ENCODE results near the gene COL5A1. TPM values are rescaled to one million over a fixed set of nuclear protein-coding genes. Genes with fewer than 3 reads are reported as not detected.

The COL5A1 gene
- total RNA-seq, 2 experiments from 2014 or later, result 0.05 to 0.08 TPM

DNA sequence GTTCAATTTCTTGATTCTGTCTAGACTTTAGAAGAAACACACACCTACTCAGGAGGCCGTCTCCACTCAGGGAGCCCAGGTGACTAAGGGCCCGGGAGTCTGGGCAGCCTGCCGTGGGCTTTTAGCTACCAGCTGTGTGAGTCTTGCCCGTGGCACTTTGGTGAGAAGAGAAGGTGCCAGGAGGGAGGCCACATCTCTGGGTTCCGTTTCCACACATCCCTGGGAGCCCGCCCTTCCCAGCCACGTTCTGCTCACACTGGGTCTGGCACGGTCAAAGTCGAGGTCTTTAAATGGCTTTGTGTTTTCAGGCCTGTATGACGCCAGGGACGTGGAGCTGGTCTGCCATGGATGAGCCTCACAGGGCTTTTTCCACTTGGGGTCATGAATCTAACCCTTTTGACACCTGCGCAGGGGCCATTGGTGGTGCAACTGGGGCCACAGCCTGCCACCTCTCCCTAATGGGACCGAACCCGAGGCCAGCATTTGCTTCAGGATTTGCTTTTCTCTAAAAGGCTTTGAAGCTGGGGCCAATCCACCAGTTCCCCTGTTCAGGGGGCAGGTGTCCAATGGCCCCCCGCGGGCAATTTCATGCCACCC, 221.8 kb downstream of the COL5A1 start:
- ATAC-seq (no peak), DNase-seq (no peak)
- Mint-ChIP-seq H3K36me3 (ENCODE audit: low read depth) (no peaks in the 10 kb centered on the region), H3K4me3 (no peak overlapping the region), H3K9me3 (ENCODE audit: insufficient read depth) (no peaks in the 10 kb centered on the region), H3K27me3 (ENCODE audit: low read depth) (no peaks in the 10 kb centered on the region), H3K27ac (no peak overlapping the region), H3K4me1 (ENCODE audit: low read depth) (no peaks in the 10 kb centered on the region)
- POLR2A ChIA-PET, result no interaction called here
- CTCF ChIA-PET, result no interaction called here

DNA sequence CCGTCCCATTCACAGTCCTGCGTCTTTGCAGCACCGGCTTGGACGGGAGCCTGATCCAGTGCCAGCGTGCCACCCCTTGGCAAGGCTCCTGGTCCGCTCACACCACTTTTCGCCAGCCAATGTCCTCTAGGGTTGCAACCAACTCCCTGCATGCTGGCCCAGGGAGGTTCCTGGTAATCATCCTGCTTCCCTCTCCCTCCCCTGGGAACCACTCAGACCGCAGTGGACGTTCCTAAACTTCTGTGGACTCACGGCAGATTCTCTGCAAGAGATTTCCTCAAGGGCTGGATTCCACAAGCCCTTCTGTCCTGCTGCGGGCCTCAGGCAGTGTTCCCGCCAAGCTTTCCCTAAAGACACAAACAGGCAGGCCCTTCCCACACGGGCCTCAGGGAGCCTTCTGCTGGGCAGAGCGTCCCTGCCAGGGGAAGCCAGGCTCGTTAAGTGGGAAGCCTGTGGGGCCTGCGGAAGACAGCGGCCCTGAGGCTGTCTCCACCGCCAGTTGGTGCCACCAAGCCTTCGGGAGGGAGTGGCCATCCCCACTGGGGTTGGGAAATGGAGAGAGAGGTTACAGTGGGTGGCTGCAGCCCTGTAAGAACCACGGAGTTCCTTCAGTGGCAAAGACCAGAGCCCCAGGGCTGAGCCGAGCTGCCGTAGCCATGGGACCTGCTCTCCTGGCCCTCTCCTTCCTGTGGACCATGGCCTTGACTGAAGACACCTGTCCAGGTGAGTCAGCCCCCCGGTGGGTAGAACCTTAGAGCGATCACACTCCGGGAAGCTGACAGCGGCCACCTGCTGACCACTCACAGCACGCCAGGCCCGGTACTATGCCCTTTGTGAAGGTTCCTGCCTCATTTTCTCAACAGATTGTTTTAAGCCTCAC, 222.6 kb downstream of the COL5A1 start:
- H3K27me3 Mint-ChIP-seq (ENCODE audit: low read depth), result no peaks in the 10 kb centered on the region
- CTCF ChIA-PET, result no interaction called here
- H3K4me3 Mint-ChIP-seq, result no peak overlapping the region
- H3K36me3 Mint-ChIP-seq (ENCODE audit: low read depth), result no peaks in the 10 kb centered on the region
- no peak overlapping the region for H3K27ac Mint-ChIP-seq
- POLR2A ChIA-PET, result no interaction called here
- ATAC-seq, result no peak
- no peaks in the 10 kb centered on the region for H3K4me1 Mint-ChIP-seq (ENCODE audit: low read depth)
- DNase-seq, result no peak
- no peaks in the 10 kb centered on the region for H3K9me3 Mint-ChIP-seq (ENCODE audit: insufficient read depth)

GRCh38 chr9:134864821-134865190, 223.2 kb downstream of the COL5A1 start:
- Mint-ChIP-seq H3K4me1 (ENCODE audit: low read depth) (no peaks in the 10 kb centered on the region), H3K27me3 (ENCODE audit: low read depth) (no peaks in the 10 kb centered on the region), H3K4me3 (no peak overlapping the region), H3K27ac (no peak overlapping the region), H3K36me3 (ENCODE audit: low read depth) (no peaks in the 10 kb centered on the region), H3K9me3 (ENCODE audit: insufficient read depth) (no peaks in the 10 kb centered on the region)
- CTCF ChIA-PET, result no interaction called here
- POLR2A ChIA-PET, result no interaction called here
- DNase-seq (no peak), ATAC-seq (no peak)

GRCh38 chr9:134867917-134868750, 226.5 kb downstream of the COL5A1 start:
- ATAC-seq (no peak), DNase-seq (no peak)
- ChIA-PET CTCF (no interaction called here), POLR2A (no interaction called here)
- H3K4me1 Mint-ChIP-seq (ENCODE audit: low read depth), result no peaks in the 10 kb centered on the region
- H3K27ac Mint-ChIP-seq, result no peak overlapping the region
- no peaks in the 10 kb centered on the region for H3K27me3 Mint-ChIP-seq (ENCODE audit: low read depth)
- no peaks in the 10 kb centered on the region for H3K9me3 Mint-ChIP-seq (ENCODE audit: insufficient read depth)
- H3K36me3 Mint-ChIP-seq (ENCODE audit: low read depth), result no peaks in the 10 kb centered on the region
- no peak overlapping the region for H3K4me3 Mint-ChIP-seq

DNA sequence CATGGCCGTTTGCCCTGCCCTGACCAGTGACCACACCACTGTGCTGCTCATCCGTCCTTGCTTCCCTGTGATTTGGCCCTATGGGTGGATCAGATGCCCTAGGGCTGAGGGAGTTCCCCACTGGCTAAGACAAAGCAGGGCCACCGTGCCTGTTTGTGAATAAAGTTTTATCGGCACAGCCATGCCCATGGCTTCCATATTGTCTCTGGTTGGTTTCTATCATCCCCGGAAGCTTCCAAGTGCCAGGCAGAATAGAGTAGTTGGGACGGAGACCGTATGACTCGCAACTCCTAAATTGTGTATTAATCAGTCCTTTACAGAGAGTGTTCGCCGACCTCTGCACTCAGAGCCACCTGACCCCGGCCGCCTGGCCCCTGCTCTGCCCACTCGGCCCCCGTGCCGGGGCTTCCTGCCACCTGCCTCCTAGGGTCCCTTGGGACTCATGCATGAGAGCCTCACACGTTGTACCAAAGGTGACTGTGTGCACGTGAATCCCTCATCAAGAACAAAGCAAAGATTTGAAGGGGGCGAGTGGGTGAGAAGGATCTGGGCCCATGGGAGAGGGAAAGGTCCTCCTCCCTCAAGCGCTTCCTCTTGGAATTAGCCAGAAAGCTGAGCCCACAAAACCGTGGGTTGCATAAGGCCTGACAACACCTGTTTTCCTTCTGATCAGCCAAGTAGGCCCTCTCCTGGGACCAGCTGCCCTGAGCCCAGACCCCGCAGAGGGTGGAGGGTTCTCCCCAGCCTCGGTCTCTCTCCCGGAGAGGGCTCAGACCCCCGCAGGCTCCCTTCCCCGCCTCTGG, 227.3 kb downstream of the COL5A1 start:
- no peak for DNase-seq
- no peak overlapping the region for H3K4me3 Mint-ChIP-seq
- ChIA-PET POLR2A (no interaction called here), CTCF (no interaction called here)
- H3K4me1 Mint-ChIP-seq (ENCODE audit: low read depth), result no peaks in the 10 kb centered on the region
- no peak overlapping the region for H3K27ac Mint-ChIP-seq
- no peaks in the 10 kb centered on the region for H3K27me3 Mint-ChIP-seq (ENCODE audit: low read depth)
- no peaks in the 10 kb centered on the region for H3K36me3 Mint-ChIP-seq (ENCODE audit: low read depth)
- no peaks in the 10 kb centered on the region for H3K9me3 Mint-ChIP-seq (ENCODE audit: insufficient read depth)
- no peak for ATAC-seq

GRCh38 chr9:134869554-134870300, 228.1 kb downstream of the COL5A1 start:
- H3K4me1 Mint-ChIP-seq (ENCODE audit: low read depth), result no peaks in the 10 kb centered on the region

DNA sequence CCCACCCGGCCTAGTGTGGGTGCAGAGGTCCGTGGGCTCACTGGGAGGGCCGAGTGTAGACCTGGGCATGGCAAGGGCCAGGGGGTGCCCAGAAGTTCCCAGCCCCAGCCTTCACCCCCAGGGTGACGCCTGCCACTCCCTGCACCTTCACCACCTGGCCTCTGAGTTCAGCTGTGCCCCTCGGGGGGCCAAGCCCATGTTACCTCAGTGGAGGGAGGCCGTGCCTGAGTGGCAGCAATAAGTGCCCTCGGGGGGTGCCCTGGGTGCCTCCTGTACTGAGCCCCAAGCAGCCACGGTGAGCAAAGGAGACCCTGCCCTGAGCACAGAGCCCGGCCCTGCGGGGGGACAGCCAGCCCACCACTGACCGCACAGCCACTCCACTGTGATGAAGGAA, 228.7 kb downstream of the COL5A1 start:
- Mint-ChIP-seq H3K9me3 (ENCODE audit: insufficient read depth) (no peaks in the 10 kb centered on the region), H3K4me1 (ENCODE audit: low read depth) (no peaks in the 10 kb centered on the region), H3K27me3 (ENCODE audit: low read depth) (no peaks in the 10 kb centered on the region), H3K27ac (no peak overlapping the region), H3K36me3 (ENCODE audit: low read depth) (no peaks in the 10 kb centered on the region), H3K4me3 (no peak overlapping the region)
- ATAC-seq (no peak), DNase-seq (no peak)
- ChIA-PET POLR2A (no interaction called here), CTCF (no interaction called here)

More at GRCh38 chr9:134869554-134870300, 228.1 kb downstream of the COL5A1 start:
- ATAC-seq (no peak), DNase-seq (no peak)
- Mint-ChIP-seq H3K4me3 (no peak overlapping the region), H3K27me3 (ENCODE audit: low read depth) (no peaks in the 10 kb centered on the region), H3K9me3 (ENCODE audit: insufficient read depth) (no peaks in the 10 kb centered on the region), H3K27ac (no peak overlapping the region), H3K36me3 (ENCODE audit: low read depth) (no peaks in the 10 kb centered on the region)
- POLR2A ChIA-PET, result no interaction called here
- CTCF ChIA-PET, result no interaction called here

DNA sequence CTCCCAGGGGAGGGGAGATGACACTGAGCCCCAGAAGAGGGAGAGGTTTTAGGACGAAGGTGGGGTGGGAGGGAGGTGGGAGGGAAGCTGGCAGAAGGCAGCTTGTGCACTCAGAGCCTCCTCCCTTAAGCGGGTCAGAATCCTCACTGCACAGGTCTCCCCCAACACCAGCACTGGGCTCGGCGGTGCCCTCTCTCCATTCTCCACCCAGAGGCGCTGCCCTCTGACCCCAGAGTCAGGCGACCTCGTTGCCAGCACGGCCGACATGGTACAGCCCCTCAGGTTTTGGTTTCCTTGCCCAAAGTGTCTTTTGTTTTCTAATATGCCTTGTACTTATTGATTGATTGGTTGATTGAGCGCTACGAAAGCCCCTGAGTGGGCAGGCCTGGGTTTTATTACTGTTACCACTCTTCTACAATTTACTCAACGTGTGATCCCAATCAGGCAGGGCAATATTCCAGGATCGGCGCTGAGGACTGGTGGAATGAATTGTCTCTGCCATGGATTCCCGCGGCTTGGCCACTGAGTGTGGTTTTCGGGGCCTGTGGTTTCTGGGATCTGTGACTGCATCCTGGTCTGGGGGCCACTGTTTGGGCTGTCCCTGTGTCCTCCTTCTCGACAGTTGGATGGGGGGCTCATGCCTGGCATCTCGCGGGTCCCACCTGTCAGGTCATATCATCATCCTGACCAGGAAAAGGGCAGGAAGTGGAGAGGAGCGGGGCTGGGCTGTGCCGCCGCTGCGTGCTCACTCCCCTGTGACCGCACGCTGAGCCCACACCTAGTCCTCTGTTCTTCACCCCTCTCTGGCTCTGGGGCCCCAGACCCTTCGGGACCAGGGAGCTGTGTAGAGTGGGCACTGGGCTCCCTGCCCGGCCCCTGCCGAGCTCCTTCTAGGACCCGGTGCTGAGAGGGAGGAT, 229.4 kb downstream of the COL5A1 start:
- DNase-seq (no peak), ATAC-seq (no peak)
- Mint-ChIP-seq H3K27ac (no peak overlapping the region), H3K9me3 (ENCODE audit: insufficient read depth) (no peaks in the 10 kb centered on the region), H3K27me3 (ENCODE audit: low read depth) (no peaks in the 10 kb centered on the region), H3K4me3 (no peak overlapping the region), H3K36me3 (ENCODE audit: low read depth) (no peaks in the 10 kb centered on the region), H3K4me1 (ENCODE audit: low read depth) (no peaks in the 10 kb centered on the region)
- POLR2A ChIA-PET, result no interaction called here
- CTCF ChIA-PET, result no interaction called here

- Mint-ChIP-seq H3K4me1 (ENCODE audit: low read depth) (no peaks in the 10 kb centered on the region), H3K36me3 (ENCODE audit: low read depth) (no peaks in the 10 kb centered on the region), H3K9me3 (ENCODE audit: insufficient read depth) (no peaks in the 10 kb centered on the region), H3K4me3 (no peak overlapping the region), H3K27ac (no peak overlapping the region), H3K27me3 (ENCODE audit: low read depth) (no peaks in the 10 kb centered on the region)
- no peak for ATAC-seq
- DNase-seq, result no peak
- ChIA-PET CTCF (no interaction called here), POLR2A (no interaction called here)
These were observed 230.2 kb downstream of the COL5A1 start for GRCh38 chr9:134871697-134872340.

DNA sequence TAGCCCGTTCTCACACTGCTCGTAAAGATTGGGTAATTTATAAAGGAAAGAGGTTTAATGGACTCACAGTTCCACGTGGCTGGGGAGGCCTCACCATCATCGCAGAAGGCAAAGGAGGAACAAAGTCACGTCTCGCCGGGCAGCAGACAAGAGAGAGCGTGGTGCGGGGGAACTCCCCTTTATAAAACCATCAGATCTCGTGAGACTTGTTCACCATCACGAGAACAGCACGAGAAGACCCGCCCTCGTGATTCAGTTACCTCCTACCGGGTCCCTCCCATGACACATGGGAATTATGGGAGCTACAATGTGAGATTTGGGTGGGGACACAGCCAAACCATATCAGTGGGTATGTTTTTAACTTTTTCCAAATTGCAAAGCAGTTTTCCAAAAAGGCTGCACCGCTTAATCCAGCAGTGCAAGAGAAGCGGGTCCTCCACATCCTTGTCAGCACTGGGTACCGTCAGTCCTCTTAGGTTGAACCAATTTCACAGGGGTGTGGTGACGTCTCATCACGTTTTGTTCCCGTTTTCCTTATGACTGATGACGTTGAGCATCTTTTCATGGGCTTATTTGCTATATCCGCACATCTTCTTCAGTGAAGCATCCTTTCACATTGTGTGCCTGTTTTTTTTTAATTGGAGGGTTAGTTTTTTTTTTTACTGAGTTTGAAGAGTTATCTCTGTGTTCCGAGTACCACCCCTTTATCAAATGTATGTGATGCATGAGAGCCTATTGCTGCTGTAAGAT, 231.1 kb downstream of the COL5A1 start:
- H3K4me3 Mint-ChIP-seq, result no peak overlapping the region
- no peaks in the 10 kb centered on the region for H3K9me3 Mint-ChIP-seq (ENCODE audit: insufficient read depth)
- no peaks in the 10 kb centered on the region for H3K4me1 Mint-ChIP-seq (ENCODE audit: low read depth)
- ChIA-PET POLR2A (no interaction called here), CTCF (no interaction called here)
- H3K27ac Mint-ChIP-seq, result no peak overlapping the region
- DNase-seq (no peak), ATAC-seq (no peak)
- H3K36me3 Mint-ChIP-seq (ENCODE audit: low read depth), result no peaks in the 10 kb centered on the region
- H3K27me3 Mint-ChIP-seq (ENCODE audit: low read depth), result peaks cover 2% of the 10 kb centered on the region
